Frontal cortex (tissue), 4 donors: ENCODE data around the gene GABRG3. TPM values are rescaled to one million over a fixed set of nuclear protein-coding genes. Genes with fewer than 3 reads are reported as not detected.
A peak's percentile ranks its signal among the peaks of the same experiment; 100 is the strongest.

Experiments used
- DNase-seq, 2 donors: peaks; one replicate each; pipeline ENCODE4 v3.0.0; 2012; ENCODE audit warnings: low spot score in 2 of 2
- FAIRE-seq: peaks from 2 replicates; lab custom pipeline; 2012; peaks lifted over from hg19 to GRCh38; lab: Jason Lieb, UNC
- total RNA-seq: library from RNA; depleted of rRNA; stranded (reverse); fragments of >200 nt; gene quantifications from one replicate; pipeline ENCODE4 v1.2.3, GENCODE V29; 2014
- donor health status: control.
- donor health status: control.
- donor health status: control.

The GABRG3 gene
- total RNA-seq, 1 donor from 2014 or later, result 24.1 TPM

- DNase-seq (no peak), FAIRE-seq (no peak)
Measured at GRCh38 chr15:27271258-27271657, 300.3 kb downstream of the GABRG3 start.

GRCh38 chr15:27272427-27272826, 301.4 kb downstream of the GABRG3 start:
- no peak for DNase-seq
- no peak for FAIRE-seq

GRCh38 chr15:27273506-27273905, 302.5 kb downstream of the GABRG3 start:
- FAIRE-seq (no peak), DNase-seq (no peak)

- FAIRE-seq (no peak), DNase-seq (no peak)
Measured at GRCh38 chr15:27278761-27279160, 307.8 kb downstream of the GABRG3 start.

- DNase-seq, result no peak
- no peak for FAIRE-seq
Measured at GRCh38 chr15:27292641-27293040, 321.7 kb downstream of the GABRG3 start.

DNA sequence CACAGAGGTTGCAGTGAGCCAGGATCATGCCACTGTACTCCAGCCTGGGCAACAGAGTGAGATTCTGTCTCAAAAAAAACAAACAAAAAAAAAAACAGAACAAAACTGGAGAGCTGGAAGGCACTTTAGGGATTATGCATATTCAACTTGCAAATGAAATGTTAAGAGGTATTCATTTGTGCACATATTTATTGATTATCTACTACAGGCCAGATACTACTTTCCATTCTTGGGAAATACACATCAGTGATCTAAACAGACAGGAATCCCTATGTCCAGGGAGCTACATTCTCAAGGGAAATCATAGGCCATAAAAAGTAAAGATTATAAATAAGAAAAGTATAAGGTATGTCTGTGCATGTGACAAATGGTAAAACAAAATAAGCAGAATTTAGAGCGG, 322.6 kb downstream of the GABRG3 start:
- FAIRE-seq (no peak), DNase-seq (no peak)

DNA sequence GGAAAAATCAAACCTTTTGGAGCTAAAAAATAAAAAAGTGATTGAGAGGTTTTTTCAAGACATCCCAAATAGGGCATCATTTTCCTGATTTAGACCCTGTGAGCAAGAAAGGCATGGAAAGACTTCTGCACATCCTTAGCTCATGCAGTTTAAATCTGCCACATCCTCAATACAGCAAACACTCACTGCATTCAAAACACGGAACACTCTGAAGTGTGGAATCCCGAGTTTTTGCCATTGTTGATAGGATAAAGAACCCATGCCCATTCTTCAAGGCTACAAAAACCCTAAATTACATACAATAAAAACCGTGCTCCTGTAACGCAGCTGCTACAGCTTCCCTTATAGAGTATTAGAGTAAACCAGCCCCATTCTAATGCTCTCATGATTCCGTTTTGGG, 346.8 kb downstream of the GABRG3 start:
- FAIRE-seq (no peak), DNase-seq (no peak)

- DNase-seq, result no peak
- no peak for FAIRE-seq
Measured at GRCh38 chr15:27323801-27324200, 352.8 kb downstream of the GABRG3 start.

GRCh38 chr15:27324886-27325615, 354.1 kb downstream of the GABRG3 start:
- DNase-seq (no peak), FAIRE-seq (no peak)

GRCh38 chr15:27327467-27328025, 356.6 kb downstream of the GABRG3 start:
- FAIRE-seq, result no peak

GRCh38 chr15:27328186-27328585, 357.2 kb downstream of the GABRG3 start:
- DNase-seq, result no peak
- FAIRE-seq, result no peak

More at GRCh38 chr15:27327467-27328025, 356.6 kb downstream of the GABRG3 start:
- no peak for DNase-seq

DNA sequence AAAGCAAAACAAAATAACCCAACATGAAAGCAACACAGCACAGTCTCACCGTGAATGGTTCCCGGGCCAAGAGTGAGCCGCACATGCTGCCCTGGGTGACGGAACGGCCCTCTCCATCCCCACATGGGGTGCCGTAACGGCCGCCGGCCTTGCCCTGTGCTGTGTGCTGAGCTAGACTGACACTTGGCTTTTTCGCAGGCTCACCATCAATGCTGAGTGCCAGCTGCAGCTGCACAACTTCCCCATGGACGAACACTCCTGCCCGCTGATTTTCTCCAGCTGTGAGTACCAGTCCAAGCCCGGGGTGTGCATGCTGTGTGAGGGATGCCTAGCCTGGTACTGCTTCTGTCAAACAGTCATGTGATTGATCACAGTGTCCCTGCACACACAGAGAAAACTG, 357.6 kb downstream of the GABRG3 start:
- FAIRE-seq, result no peak
- peak in 1 of 2 donors; percentile 20 for DNase-seq

- DNase-seq (no peak), FAIRE-seq (no peak)
Measured at GRCh38 chr15:27330326-27330725, 359.3 kb downstream of the GABRG3 start.

GRCh38 chr15:27336676-27337075, 365.7 kb downstream of the GABRG3 start:
- FAIRE-seq, result no peak
- no peak for DNase-seq

GRCh38 chr15:27339138-27339537, 368.2 kb downstream of the GABRG3 start:
- DNase-seq, result no peak
- FAIRE-seq, result no peak

GRCh38 chr15:27341780-27342343, 370.9 kb downstream of the GABRG3 start:
- FAIRE-seq (no peak), DNase-seq (no peak)

GRCh38 chr15:27342991-27343390, 372.0 kb downstream of the GABRG3 start:
- no peak for DNase-seq
- no peak for FAIRE-seq

DNA sequence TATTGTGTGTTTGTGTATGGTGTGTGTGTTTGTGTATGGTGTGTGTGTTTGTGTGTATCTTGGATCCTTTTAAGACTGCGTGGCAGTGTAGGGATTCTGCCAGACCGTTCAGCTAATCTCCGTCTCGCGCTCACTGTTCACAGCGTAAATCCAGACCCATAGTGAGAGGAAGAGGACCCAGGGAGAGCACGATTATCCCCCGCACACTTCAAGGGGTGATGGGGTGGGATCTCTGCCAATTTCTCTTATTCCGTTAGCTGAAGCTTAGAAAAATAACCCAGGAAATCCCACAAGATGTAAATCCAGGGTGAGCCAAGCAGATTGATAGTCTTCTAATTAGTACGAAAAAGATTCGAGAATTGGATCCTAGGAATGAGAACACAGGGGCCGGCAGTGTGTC, 381.2 kb downstream of the GABRG3 start:
- DNase-seq, result no peak
- FAIRE-seq, result no peak

DNA sequence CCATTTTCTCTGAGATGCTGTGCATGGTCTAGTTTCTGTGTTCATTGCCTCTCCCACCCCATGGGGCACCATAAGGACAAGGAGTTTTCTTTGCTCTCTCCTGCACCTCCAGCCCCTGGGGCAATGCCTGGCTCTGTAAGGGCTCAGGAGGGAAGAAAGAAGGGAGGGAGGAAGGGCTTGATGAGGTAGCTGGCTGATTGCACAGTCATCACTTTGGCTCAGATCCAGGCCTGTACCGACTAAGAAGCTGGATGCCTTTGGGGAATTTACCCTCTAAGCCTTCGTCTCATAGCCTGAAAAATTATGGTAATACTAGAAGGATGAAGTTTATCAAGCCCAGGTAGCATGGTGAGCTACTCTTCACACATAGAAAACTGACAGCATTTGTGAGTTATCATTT, 382.9 kb downstream of the GABRG3 start:
- DNase-seq (no peak), FAIRE-seq (no peak)

DNA sequence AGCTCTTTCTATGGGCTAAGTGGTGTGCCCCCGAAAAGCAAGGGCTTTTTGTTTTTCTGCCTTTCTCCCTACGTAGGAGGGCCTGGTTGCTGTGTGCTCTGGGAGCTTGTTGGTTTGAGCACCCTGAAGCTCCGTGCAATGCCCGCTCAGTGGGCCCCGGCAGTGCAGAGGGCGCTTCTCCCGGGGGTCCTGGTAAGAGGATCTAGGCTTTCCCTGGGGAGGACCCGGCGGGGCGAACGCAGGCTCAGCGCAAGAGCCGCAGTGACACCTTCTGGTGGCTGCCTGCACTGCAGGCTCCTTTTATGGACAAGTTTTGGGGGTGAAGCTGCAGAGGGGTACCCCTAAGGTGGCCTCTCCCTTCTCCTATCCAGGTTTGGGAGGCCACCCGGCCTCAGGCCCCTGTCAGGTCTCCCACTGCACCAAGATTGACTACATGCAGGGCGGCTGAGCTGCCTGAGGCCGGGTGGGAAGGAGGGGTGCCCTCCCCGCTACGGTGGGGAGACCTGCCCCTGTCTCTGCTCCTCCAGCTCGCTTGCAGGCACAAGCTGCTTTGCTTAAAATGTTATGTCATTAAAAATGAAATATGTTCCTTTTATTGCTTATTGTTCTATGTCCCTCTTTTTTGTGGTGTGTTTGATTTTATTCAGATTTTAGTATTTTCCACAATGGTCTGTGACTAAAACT, 387.9 kb downstream of the GABRG3 start:
- no peak for FAIRE-seq
- peak in 1 of 2 donors; percentile 22 for DNase-seq

DNA sequence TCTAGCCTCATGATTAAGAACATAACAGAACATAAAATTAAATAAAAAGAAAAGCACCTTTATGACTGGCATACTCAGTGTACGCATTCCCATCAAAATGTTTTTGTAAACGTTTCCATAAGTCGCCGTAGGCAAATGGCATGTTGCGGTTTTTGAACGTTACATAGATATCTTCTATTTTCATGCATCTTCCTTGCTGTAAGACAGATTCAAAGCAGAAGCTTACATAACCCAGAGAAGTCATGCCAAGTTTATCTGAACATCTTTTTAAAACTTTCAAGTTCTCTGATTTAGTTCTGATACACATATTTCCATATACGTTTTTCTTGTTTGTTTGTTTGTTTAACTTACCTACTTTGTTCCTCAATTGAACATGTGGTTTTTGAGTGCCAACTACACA, 388.6 kb downstream of the GABRG3 start:
- DNase-seq (no peak), FAIRE-seq (no peak)
